Right forelimb (tissue), 1 donor: ENCODE data around the gene GPRC5B.
A peak's percentile ranks its signal among the peaks of the same experiment; 100 is the strongest.

ENCODE experiments used
- DNase-seq: peaks from one replicate; pipeline ENCODE4 v3.0.0-alpha.2; 2018

The GPRC5B gene, protein sequence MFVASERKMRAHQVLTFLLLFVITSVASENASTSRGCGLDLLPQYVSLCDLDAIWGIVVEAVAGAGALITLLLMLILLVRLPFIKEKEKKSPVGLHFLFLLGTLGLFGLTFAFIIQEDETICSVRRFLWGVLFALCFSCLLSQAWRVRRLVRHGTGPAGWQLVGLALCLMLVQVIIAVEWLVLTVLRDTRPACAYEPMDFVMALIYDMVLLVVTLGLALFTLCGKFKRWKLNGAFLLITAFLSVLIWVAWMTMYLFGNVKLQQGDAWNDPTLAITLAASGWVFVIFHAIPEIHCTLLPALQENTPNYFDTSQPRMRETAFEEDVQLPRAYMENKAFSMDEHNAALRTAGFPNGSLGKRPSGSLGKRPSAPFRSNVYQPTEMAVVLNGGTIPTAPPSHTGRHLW

GRCh38 chr16:19884611-19885450 is at the start of gene GPRC5B:
TSS of gene GPRC5B (minus strand) at chr16:19884848. CDS start at chr16:19872845, 12,003 bp downstream.
- peak; percentile 79 for DNase-seq

DNA sequence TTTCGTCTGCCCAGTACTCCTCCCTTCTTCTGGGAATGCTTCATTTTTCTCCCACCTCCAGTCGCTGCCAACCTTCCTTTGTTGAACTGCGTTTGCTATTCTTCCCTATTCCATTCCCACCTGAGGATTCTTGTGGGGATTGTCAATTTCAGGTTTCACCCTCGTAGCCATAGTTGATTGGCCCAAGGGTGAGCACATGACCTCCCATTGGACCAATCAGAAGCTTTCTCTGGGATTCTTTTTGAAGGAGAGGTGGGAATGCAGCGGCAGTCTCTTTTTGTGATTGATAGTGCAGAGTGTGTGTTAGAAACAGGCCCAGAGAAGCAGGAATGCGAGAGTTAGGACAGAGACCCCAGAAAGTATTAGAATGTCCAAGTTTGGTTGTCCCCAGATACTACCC is 49.1 kb upstream of the GPRC5B start:
- no peak for DNase-seq

GRCh38 chr16:19929062-19929511 is 44.4 kb upstream of the GPRC5B start:
- DNase-seq: no peak

DNA sequence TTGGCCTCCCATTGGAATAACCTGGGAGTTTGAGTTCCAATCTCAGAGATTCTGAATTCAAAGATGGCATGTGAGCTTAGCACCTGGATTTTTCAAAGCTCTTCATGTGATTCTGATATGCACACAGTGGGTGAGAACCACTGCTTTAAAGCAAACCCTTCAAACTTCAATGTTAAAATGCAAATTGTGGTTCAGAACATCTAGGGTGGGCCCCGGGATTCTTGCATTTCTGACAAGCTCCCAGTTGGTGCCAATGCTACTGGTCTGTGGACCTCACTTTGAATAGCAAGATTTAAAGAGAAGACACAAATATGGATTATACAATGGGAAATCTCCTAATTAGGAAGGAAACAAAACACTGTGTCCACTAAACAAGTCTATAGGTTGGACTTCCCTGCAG is 43.8 kb upstream of the GPRC5B start:
- DNase-seq: no peak

GRCh38 chr16:19926449-19927390 is 42.1 kb upstream of the GPRC5B start:
- DNase-seq: no peak

DNA sequence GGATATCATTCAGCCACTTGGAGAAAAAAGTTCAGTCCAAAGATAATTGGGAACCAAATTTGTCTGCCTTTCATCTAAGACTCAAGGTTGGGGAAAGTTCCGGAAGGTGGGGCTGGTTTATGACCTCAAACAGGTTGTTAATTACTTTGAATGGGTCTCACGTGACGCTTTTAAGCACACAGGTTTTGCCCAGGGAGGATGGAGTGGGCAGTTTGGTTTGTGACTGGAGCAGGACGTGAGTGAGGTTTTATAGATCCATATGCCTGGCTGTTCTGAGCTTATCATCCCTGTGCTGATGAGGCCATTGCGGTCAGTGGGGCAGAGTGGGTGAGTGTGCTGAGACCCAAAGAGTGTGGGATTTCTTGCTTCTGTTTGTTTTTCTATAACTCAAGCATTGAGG is 38.7 kb upstream of the GPRC5B start:
- no peak for DNase-seq

- DNase-seq: no peak
Observed at GRCh38 chr16:19919142-19919541, 34.5 kb upstream of the GPRC5B start.

DNA sequence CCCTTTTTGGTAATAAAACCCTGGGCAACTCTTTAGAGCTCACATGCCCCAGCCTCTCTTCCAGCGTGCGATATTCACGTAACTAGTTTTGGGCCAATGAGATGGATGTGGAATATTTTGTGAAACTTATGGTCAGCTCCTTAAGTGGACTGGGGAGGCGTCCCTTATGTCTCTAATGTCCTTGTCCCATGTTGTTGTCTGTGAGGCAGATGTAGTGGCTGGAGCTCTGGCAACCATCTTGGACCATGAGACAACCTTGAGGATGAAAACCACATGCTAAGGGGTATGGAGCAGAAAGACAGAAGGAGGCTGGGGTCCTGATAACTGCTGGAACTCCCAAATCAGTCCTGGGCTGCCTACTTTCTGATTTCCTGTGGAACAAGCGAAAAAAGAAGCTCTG is 31.4 kb upstream of the GPRC5B start:
- no peak for DNase-seq

GRCh38 chr16:19914877-19915276 is 30.2 kb upstream of the GPRC5B start:
- DNase-seq: no peak

DNA sequence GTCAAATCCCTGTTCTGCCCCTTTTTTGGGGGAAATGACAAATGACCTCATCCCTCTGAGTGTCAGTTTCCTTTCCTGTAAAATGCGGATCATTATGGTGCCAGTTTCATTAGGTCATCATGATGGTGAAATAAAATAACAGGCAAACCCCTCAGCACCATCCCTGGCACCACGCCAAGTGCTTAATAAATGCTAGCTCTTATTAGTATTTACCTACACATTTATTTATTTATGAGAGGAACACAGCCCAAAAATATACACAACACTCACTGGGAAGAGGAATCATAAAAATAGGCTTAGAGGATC is 28.6 kb upstream of the GPRC5B start:
- DNase-seq: no peak

- DNase-seq: no peak
Observed at GRCh38 chr16:19912455-19913339, 28.0 kb upstream of the GPRC5B start.

DNA sequence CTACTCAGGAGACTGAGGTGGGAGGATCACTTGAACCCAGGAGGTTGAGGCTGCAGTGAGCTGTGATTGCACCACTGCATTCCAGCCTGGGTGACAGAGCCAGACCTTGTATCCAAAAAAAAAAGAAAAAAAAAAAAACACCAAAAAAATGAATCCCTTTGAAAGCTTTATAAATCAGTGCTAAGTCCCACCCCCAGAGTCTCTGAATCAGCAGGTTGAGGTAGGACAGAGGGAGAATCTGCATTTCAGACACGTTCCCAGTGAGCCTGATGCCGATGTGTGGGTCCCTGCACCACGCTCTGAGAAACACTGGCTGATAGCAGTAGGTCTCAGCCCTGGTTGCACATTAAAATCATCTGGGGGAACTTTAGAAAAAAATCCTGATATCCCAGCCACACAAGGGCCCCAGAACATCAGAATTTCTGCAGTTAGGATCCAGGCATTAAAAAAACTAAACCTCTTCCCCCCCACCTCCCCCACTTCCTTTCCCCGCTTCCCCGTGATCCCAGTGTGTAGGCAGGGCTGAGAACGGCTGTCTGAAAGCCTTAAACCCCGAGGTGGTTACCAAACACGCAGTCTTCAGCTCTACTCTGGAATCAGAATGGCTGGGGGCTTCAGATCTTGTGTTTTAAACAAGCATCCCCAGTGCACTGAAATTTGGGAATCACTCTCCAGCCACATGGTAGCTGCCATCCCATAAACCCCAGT is 27.3 kb upstream of the GPRC5B start:
- DNase-seq: no peak

GRCh38 chr16:19911204-19911603 is 26.6 kb upstream of the GPRC5B start:
- DNase-seq: no peak

DNA sequence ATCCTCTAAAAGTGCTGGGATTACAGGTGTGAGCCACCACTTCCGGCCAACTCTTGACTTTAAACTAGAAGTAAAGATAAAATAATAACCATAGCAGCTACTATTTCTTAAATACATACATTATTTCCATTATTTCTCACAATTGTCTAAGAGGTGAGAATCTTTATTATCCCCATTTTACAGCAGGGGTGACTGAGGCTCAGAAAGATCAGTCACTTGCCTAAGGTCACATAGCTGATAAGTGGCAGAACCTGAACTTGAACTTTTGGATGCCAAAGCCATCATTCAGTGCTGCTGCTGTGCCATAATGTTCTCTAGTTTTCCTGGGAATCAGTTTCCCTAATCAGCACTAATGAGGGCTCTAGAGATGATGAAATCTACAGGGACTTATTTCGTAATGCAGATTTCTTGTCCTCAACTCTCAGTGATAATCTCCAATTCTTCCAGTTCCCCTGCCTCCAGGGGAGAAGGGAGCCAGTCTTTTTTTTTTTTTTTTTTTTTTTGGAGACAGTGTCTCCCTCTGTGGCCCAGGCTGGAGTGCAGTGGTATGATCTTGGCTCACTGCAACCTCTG is 25.2 kb upstream of the GPRC5B start:
- no peak for DNase-seq

- no peak for DNase-seq
Observed at GRCh38 chr16:19908921-19909320, 24.3 kb upstream of the GPRC5B start.

DNA sequence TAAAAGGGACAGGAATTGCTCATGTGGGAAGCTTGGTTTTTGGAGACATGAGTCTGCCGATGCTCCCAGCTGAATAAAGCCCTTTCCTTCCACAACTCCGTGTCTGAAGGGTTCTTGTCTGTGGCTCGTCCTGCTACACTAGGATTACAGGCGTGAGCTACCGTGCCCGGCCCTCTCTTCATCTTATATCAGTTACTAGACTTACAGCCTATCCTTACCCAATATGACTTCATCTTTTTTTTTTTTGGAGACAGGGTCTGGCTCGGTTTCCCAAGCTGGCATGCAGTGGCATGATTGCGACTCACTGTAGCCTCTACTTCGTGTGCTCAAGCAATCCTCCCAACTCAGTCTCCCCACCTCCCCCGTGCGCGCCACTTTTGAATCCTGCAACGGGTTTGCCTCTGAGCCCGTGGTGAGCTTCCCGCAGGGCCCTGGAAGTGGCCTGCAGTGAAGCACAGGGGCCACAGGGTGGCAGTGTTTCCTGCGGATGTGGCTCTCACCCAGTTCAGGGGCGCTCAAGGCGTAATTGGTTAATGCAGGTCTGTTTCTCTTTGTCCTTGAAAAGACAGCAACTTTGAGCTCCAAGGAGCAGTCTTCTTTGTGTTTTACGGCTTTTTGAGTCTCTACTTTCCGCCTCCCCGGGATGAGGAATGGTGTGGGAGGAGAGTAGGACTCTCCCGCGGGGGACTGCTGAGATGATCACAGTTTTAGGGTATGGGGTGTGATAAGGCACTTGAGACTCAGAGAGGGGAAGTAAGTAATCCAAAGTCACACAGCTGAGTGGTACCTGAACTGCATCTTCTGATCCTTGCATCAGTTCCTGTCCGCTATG is 22.7 kb upstream of the GPRC5B start:
- DNase-seq: peak; percentile 78

DNA sequence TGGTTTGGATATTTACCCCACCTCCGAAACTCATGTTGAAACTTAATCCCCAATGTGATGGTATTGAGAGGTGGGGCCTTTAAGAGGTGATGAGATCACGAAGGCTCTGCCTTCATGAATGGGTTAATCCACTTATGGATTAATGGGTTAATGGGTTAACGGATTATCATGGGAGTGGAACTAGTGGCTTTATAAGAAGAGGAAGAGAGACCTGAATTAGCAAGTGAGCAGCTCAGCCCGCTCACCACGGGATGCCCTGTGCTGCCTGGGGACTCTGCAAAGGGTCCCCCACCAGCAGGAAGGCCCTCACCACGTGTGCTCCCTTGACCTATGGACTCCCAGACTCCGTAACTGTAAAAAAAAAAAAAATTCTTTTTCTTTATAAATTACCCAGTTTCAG is 16.5 kb upstream of the GPRC5B start:
- DNase-seq: no peak

- DNase-seq: no peak
Observed at GRCh38 chr16:19899605-19899955, 14.9 kb upstream of the GPRC5B start.

GRCh38 chr16:19898924-19899604 is 14.4 kb upstream of the GPRC5B start:
- no peak for DNase-seq

DNA sequence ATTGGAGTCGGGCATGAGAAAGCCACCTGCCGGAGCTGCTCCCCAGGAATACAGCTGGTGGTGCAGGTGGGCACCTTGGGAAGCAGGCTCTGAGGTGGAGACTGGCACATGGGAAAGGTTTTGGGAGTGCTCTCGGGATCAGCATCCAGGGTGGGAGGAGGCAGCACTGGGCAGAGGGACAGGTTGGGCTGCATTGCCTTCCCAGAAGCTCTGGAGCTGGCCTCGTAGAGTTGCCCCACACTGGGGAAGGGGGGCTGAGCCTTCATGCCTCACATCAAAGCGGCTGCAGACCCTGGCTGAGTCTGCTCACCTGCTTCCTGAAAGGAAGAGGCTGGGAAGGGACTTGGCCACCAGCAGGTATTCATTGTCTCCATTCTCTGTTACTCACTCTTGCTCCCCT is 13.5 kb upstream of the GPRC5B start:
- DNase-seq: no peak
